GM18502 (cell line): ENCODE results near the gene PRKAR1B.
"Not testable (repeated sequence)": the region's sequence is repeated elsewhere in the genome, so short reads cannot be mapped to it uniquely, and the experiment has no call there.

ENCODE experiments used
- ATAC-seq: cut with Tn5 transposase; IDR thresholded peaks from one replicate; pipeline ENCODE4 v1.9.1; 2021; ENCODE audit warnings: mild to moderate bottlenecking; ENCODE audit not compliant: unreplicated experiment, poor library complexity

The PRKAR1B gene

GRCh38 chr7:630539-630938, 96.5 kb downstream of the PRKAR1B start:
- no peak for ATAC-seq

GRCh38 chr7:630111-630511, 97.0 kb downstream of the PRKAR1B start:
- no peak for ATAC-seq

DNA sequence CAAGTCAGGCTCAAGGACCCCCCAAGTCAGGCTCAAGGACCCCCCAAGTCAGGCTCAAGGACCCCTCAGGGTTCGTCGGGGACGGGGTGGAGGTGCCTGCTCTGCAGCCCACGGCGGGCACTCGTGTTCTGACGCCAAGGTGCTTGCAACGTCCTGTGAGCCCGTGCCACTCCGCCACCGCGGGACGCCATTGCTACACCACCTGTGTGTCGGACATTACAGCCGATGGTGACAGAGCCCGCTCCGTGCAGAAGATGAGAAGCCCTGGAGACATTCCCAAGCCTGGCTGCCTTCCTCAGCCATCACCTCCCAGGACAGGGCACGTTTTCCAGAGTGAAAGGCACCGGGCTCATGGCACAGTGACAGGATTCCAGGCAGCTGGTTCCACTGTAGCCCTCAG, 98.3 kb downstream of the PRKAR1B start:
- no peak for ATAC-seq

- no peak for ATAC-seq
Observed at GRCh38 chr7:628402-628763, 98.7 kb downstream of the PRKAR1B start.

DNA sequence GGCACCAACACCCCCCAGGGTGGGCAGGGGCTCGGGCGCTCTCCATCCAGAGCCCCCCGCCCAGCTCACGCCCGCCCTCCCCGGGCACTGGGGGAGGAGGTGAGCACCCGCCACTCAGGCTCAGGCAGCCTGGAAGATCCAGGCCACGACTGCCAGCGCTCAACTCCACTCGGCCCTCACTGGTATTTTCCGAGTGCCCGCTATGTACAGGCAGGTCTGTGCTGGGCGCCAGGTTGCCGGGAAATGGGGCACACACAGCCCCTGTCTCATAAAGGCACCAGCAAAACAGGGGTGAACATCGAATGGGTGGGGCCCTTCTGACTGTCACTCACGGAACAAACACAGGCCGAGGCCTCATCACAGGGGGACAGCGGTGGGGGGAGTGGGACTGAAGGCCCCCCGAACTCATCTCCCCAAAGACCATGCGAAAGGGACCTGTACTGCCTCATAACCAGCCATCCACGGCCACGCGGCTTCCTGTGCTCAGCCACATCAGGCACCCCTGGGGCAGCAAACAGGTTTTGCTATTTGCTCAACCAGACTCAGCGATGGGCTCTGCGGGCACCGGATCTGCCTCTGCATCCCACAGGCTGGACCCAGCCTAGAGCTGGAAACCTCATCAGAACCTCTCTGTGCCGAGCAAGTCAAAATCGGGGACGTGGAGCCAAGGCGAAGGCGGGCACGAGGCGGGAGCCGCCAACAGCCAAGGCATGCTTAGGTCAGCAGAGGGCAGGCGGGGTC, 99.2 kb downstream of the PRKAR1B start:
- no peak for ATAC-seq

- no peak for ATAC-seq
Observed at GRCh38 chr7:625376-625971, 101.6 kb downstream of the PRKAR1B start.

- no peak for ATAC-seq
Observed at GRCh38 chr7:623464-623863, 103.6 kb downstream of the PRKAR1B start.

GRCh38 chr7:621572-622285, 105.4 kb downstream of the PRKAR1B start:
- ATAC-seq: no peak

DNA sequence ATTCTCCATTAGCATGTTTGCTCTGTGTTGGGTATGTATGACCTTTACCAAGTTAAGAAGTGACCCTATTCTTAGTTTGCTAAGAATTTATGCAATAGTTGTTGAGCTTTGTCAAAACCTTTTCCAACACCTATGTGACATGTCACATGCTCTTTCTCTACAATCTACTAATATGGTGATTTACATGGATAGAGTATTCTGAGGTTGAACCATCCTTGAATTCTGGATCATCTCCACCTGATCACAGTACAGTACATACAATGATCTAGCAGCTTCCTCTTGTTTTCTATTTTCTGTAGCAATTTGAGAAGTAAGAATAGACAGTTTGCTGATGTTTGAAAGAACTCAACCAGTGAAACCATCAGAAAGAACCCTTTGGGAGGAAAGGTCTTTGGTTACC, 106.2 kb downstream of the PRKAR1B start:
- ATAC-seq: no peak

DNA sequence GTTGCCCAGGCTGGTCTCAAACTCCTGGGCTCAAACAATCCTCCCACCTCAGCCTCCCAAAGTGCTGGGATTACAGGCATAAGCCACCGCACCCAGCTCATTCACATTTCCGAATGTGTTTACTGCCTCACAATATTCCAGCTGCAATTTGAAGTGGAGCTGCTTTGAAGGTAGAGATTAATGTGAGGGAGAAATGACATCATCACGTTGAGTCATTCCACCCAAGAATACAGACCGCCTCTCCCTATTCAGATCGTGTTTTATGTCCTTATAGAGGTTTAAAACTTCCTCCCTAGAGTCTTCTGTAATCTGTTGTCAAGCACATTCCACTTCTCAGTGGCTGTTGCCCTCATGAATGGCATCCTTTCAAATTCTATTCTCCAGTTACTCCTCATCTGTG, 107.0 kb downstream of the PRKAR1B start:
- ATAC-seq: no peak

- no peak for ATAC-seq
Observed at GRCh38 chr7:619368-619840, 107.7 kb downstream of the PRKAR1B start.

GRCh38 chr7:618539-619367, 108.3 kb downstream of the PRKAR1B start:
- no peak for ATAC-seq

DNA sequence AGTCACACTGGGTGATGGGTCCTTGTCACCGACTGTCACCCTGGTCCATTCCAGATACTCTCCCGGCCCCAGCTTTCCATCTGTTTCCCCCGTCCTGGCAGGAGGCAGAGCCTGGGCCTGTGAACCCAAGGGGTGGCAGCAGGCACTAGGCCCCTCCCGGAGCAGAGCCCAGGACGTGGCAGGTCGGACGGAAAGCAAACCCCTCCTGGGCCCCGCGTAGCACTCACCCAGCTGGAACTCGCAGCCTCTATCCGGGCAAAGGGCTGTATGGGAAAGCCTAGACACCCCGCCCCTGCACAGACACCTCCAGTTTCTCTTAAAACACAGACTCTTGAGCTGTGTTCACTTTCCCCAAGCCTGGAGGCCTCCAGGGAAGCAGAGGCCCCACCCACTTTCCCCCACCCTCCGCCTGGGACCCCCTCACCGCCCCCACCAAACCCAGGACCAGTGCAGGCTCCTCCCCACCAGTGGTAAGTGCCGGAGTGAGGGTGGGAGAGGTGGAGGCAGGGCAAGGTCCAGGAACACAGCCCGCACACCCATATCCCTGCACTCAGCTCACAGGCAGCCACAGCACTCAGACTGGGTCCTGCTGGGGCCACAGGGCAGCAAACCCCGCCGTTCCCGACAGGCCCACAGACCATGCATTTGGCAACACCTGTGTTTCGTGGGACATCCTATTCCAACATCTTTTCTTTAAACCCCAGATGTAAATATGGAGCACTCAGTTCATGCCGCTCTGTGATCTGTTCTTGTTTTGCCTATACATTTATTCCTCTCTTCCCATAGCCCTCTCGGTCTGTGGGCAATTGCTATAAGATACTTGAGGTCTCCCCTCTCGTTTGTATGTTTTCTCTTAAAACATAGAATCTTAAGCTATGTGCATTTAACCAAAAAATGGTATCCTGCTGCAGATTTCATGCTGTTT, 109.2 kb downstream of the PRKAR1B start:
- ATAC-seq: no peak

DNA sequence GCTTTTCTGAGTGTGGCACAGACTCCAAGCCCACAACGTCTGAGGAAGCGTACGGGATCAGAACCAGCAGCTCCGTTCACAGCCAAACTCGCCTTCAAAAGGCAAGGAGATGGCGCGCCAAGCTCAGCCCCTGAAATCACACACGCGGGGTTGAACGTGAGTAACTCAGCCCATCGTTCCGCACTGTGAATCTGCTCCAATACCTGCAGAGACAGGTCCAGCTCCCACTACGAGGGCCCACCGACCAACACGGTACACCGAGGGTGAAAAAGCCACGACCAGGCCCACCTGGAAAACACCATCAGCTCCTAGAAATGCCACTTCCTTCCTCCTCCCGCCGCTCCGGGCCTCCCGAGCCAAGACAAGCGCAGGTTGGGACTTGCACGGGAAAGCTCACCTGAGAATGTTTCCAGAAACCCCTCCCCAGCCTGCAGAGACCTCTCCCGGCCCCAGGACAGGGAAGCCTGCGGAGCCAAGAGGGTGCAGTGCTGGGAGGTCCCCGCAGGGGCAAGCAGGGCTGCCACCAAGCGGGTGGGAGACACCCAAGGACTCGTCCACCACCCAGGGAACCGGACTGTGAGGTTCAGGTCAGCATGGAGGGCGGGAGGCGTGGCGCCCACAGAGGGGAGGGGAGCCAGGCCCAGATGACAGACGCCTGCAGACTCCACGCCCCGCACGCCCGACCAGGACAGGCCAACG, 113.5 kb downstream of the PRKAR1B start:
- ATAC-seq: no peak

- not testable (repeated sequence) for ATAC-seq
Observed at GRCh38 chr7:611837-612236, 115.2 kb downstream of the PRKAR1B start.

DNA sequence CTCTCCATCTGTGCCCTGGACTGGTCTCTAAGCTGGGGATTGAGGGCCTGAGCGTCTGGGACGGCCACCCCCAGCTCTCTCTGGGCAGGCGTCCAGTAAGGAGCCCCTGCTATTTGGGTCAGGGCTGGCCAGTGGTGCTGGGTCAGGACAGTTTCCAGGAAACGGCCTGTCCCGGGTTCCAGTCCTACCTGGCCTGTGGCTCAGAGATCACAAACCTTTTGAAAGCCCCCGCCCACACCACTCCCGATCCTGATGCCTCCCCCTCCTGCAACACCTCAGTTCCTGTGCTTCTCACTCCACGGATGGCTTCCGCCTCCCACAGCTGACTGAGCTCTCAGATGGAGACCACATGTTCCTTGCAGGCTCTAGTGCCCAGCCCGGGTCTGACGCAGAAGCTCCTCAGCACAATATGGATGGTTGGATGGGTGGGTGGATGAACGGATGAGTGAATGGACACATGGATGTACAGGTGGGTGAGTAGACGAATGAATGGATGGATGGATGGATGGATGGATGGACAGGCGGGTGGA, 115.7 kb downstream of the PRKAR1B start:
- no peak for ATAC-seq

- ATAC-seq: no peak
Observed at GRCh38 chr7:610531-611280, 116.4 kb downstream of the PRKAR1B start.

DNA sequence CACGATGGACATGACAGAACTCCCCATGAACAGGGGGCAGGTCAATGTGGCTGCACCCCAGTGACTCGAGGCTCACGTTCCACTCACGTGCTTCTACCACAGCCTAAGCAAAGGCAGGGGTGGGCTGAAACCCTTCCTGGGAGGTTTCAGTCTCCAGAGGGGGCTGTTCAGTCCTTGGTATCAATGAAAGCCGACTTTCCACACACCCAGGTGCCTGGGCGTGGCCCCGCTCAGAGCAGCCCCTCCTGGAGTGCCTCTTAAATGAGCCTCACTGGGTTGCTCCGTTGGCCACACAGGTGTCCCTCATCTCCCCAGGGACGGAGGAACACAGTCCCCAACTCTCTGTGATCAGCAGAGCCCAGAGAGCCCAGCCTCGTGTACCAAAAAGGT, 116.9 kb downstream of the PRKAR1B start:
- ATAC-seq: no peak
